H1 (cell line): ENCODE results near the gene RBM18. TPM values are rescaled to one million over a fixed set of nuclear protein-coding genes. Genes with fewer than 3 reads are reported as not detected.

Experiments
- CTCF ChIA-PET: fragments of 300-600 bp; sonication (Branson Sonifier 250); formaldehyde crosslinking; loops from one replicate; lab custom pipeline; 2021; ENCODE audit not compliant: partially characterized antibody; lab: Charles Lee
- POLR2A ChIA-PET: fragments of 300-600 bp; sonication (Branson Sonifier 250); formaldehyde crosslinking; loops from one replicate; lab custom pipeline; 2021; ENCODE audit warnings: inconsistent platforms; ENCODE audit not compliant: partially characterized antibody; lab: Charles Lee
- DNase-seq, 2 experiments: peaks; one replicate each; pipeline versions ENCODE4 v3.0.0 to v3.0.0-alpha.2; 2010 to 2022; ENCODE audit warnings: low spot score in 2 of 2, low read depth in 1 of 2, mixed read lengths in 1 of 2
- FAIRE-seq: peaks from 2 replicates; lab custom pipeline; 2011; peaks lifted over from hg19 to GRCh38; lab: Jason Lieb, UNC
- H2AFZ ChIP-seq: 2 replicates; pipeline ENCODE4 v1.8.1; 2012; ENCODE audit warnings: low read length, inconsistent platforms
- H2AK5ac ChIP-seq: 2 replicates; pipeline ENCODE4 v1.6.1; 2013; ENCODE audit warnings: low read depth, low read length
- H2BK120ac ChIP-seq: replicated peaks from 2 replicates; pipeline ENCODE3; 2013; ENCODE audit warnings: low read depth, low read length, inconsistent platforms
- H2BK12ac ChIP-seq: 2 replicates; pipeline ENCODE4 v1.6.1; 2013; ENCODE audit warnings: low read depth, low read length
- H2BK15ac ChIP-seq: 2 replicates; pipeline ENCODE4 v1.6.1; 2013; ENCODE audit warnings: low read length
- H2BK20ac ChIP-seq: 2 replicates; pipeline ENCODE4 v1.6.1; 2013; ENCODE audit warnings: low read length
- H2BK5ac ChIP-seq: 2 replicates; pipeline ENCODE4 v1.6.1; 2013; ENCODE audit warnings: low read depth, low read length
- H3K14ac ChIP-seq: 2 replicates; pipeline ENCODE4 v1.6.1; 2013; ENCODE audit warnings: inconsistent platforms; ENCODE audit not compliant: insufficient read length
- H3K18ac ChIP-seq: 2 replicates; pipeline ENCODE4 v1.6.1; 2013; ENCODE audit warnings: low read length; ENCODE audit errors: extremely low read depth
- H3K23ac ChIP-seq: 2 replicates; pipeline ENCODE4 v1.6.1; 2013; ENCODE audit warnings: inconsistent platforms; ENCODE audit not compliant: insufficient read length
- H3K23me2 ChIP-seq: 2 replicates; pipeline ENCODE4 v1.6.1; 2013; ENCODE audit warnings: low read depth, low read length
- H3K27ac ChIP-seq: 2 replicates; pipeline ENCODE4 v1.6.1; 2011; ENCODE audit warnings: low read depth, low read length, inconsistent platforms
- H3K27me3 ChIP-seq, 4 experiments: replicated peaks in 1 of 4; 1 replicate in 1 of 4; 2 replicates in 3 of 4; pipeline versions ENCODE4 v1.6.1 to v1.8.1; 2011 to 2013; ENCODE audit warnings: low read length in 3 of 4, mild to moderate bottlenecking in 3 of 4, inconsistent platforms in 2 of 4, mixed read lengths in 2 of 4, moderate library complexity in 1 of 4; ENCODE audit not compliant: control insufficient read depth in 3 of 4, insufficient read depth in 3 of 4; ENCODE audit errors: extremely low read depth in 1 of 4
- H3K36me3 ChIP-seq, 4 experiments: 2 replicates each; pipeline versions ENCODE4 v1.6.1 to v1.8.1; 2011 to 2013; ENCODE audit warnings: mild to moderate bottlenecking in 4 of 4, low read length in 3 of 4, moderate library complexity in 2 of 4, control low read depth in 1 of 4, inconsistent platforms in 1 of 4; ENCODE audit not compliant: insufficient read depth in 4 of 4, control insufficient read depth in 2 of 4
- H3K4ac ChIP-seq: replicated peaks from 2 replicates; pipeline ENCODE3; 2013; ENCODE audit warnings: low read length, low read depth, mixed read lengths, inconsistent platforms; ENCODE audit not compliant: insufficient read length
- H3K4me1 ChIP-seq, 4 experiments: replicated peaks in 1 of 4; 1 replicate in 1 of 4; 2 replicates in 3 of 4; pipeline versions ENCODE4 v1.6.1 to v1.8.1; 2011 to 2013; ENCODE audit warnings: low read length in 3 of 4, inconsistent platforms in 2 of 4, mixed read lengths in 1 of 4; ENCODE audit not compliant: insufficient read depth in 4 of 4, control insufficient read depth in 3 of 4
- H3K4me2 ChIP-seq, 2 experiments: 2 replicates each; pipeline versions ENCODE4 v1.6.1 to v1.8.1; 2011 to 2013; ENCODE audit warnings: low read depth in 2 of 2, low read length in 2 of 2, control low read depth in 1 of 2, inconsistent platforms in 1 of 2, mild to moderate bottlenecking in 1 of 2; ENCODE audit not compliant: insufficient read depth in 1 of 2
- H3K4me3 ChIP-seq, 4 experiments: fragments of 200-600, 300-600 bp in 1 of 4; sonication (generic), shearing (Covaris generic), sonication (Bioruptor Twin) in 1 of 4; 2 replicates each; pipeline versions ENCODE4 v1.5.1 to v1.8.1; 2011 to 2016; ENCODE audit warnings: low read length in 4 of 4, low read depth in 3 of 4, control low read depth in 2 of 4, inconsistent platforms in 2 of 4, mild to moderate bottlenecking in 2 of 4, mixed read lengths in 1 of 4, moderate library complexity in 1 of 4; ENCODE audit not compliant: insufficient read depth in 2 of 4; ENCODE audit errors: extremely low read depth in 1 of 4
- H3K56ac ChIP-seq: replicated peaks from 2 replicates; pipeline ENCODE3; 2013; ENCODE audit warnings: low read depth, mild to moderate bottlenecking, mixed read lengths, low read length, inconsistent platforms; ENCODE audit not compliant: insufficient read length
- H3K79me1 ChIP-seq: 2 replicates; pipeline ENCODE4 v1.6.1; 2013; ENCODE audit warnings: low read depth, low read length, control low read depth
- H3K79me2 ChIP-seq, 2 experiments: 2 replicates each; pipeline versions ENCODE4 v1.6.1 to v1.8.1; 2012 to 2013; ENCODE audit warnings: low read length in 2 of 2, mild to moderate bottlenecking in 2 of 2, inconsistent platforms in 1 of 2; ENCODE audit not compliant: insufficient read depth in 2 of 2, control insufficient read depth in 1 of 2
- H3K9ac ChIP-seq, 4 experiments: replicated peaks in 1 of 4; 1 replicate in 1 of 4; 2 replicates in 3 of 4; pipeline versions ENCODE4 v1.6.1 to v1.8.1; 2011 to 2013; ENCODE audit warnings: low read depth in 3 of 4, low read length in 3 of 4, control low read depth in 2 of 4, mild to moderate bottlenecking in 2 of 4, moderate library complexity in 2 of 4, inconsistent platforms in 1 of 4; ENCODE audit errors: extremely low read depth in 1 of 4
- H3K9me3 ChIP-seq, 2 experiments: 2 replicates each; pipeline versions ENCODE4 v1.6.1 to v1.8.1; 2012 to 2013; ENCODE audit warnings: mild to moderate bottlenecking in 2 of 2, moderate library complexity in 2 of 2, control low read depth in 1 of 2, inconsistent platforms in 1 of 2, low read depth in 1 of 2, low read length in 1 of 2, mixed read lengths in 1 of 2; ENCODE audit not compliant: insufficient read depth in 2 of 2
- H4K20me1 ChIP-seq, 2 experiments: replicated peaks in 1 of 2; 2 replicates each; pipeline versions ENCODE3 to v1.8.1; 2011 to 2013; ENCODE audit warnings: inconsistent platforms in 2 of 2, low read length in 2 of 2, mild to moderate bottlenecking in 1 of 2; ENCODE audit not compliant: insufficient read depth in 2 of 2, control insufficient read depth in 1 of 2
- H4K5ac ChIP-seq: 2 replicates; pipeline ENCODE4 v1.6.1; 2013; ENCODE audit warnings: low read length, low read depth, mixed read lengths, inconsistent platforms; ENCODE audit not compliant: insufficient read length
- H4K8ac ChIP-seq: 2 replicates; pipeline ENCODE4 v1.8.0; 2013; ENCODE audit warnings: mild to moderate bottlenecking, moderate library complexity, low read length, inconsistent platforms; ENCODE audit not compliant: insufficient read depth; ENCODE audit errors: extremely low read depth
- H4K91ac ChIP-seq: replicated peaks from 2 replicates; pipeline ENCODE3; 2013; ENCODE audit warnings: low read length, mixed read lengths, inconsistent platforms; ENCODE audit not compliant: insufficient read length
- EGR1 ChIP-seq: IDR thresholded peaks from 2 replicates; pipeline ENCODE4 v1.6.1; 2011; ENCODE audit warnings: low read depth, low read length, borderline replicate concordance
- GABPA ChIP-seq: IDR thresholded peaks from 2 replicates; pipeline ENCODE4 v1.6.1; 2011; ENCODE audit warnings: mild to moderate bottlenecking, low read length, moderate library complexity, borderline replicate concordance; ENCODE audit not compliant: insufficient read depth
- RBBP5 ChIP-seq: IDR thresholded peaks from 2 replicates; pipeline ENCODE4 v1.7.1; 2012; ENCODE audit warnings: low read depth, mild to moderate bottlenecking, inconsistent platforms, low read length, moderate library complexity, borderline replicate concordance
- SP1 ChIP-seq: IDR thresholded peaks from 2 replicates; pipeline ENCODE4 v1.6.1; 2011; ENCODE audit warnings: low read depth, low read length
- SP2 ChIP-seq: IDR thresholded peaks from 2 replicates; pipeline ENCODE4 v1.6.1; 2012; ENCODE audit warnings: mild to moderate bottlenecking, low read length, inconsistent platforms
- WGBS, 2 experiments: shearing (Covaris generic) in 1 of 2; methylation state at CpG; one replicate each; pipeline versions ENCODE4 v1.1.6 to v1.1.7; 2013 to 2015; ENCODE audit warnings: low lambda C conversion rate in 2 of 2, mixed read lengths in 2 of 2, inconsistent platforms in 1 of 2, low coverage in 1 of 2, missing lambda C conversion rate in 1 of 2; ENCODE audit not compliant: insufficient replicate concordance in 2 of 2, insufficient coverage in 1 of 2, insufficient read length in 1 of 2; ENCODE audit errors: extremely low coverage in 1 of 2, missing lambda C conversion rate in 1 of 2; 5-methylcytosine and 5-hydroxymethylcytosine counted together
- polyA plus RNA-seq, 7 experiments: library from polyadenylated mRNA; depleted of rRNA in 3 of 7; stranded (reverse) in 5 of 7; unstranded in 2 of 7; fragments of >200 nt in 5 of 7; fragments of 200-250 nt in 2 of 7; gene quantifications; 1 replicate in 5 of 7; 2 replicates in 1 of 7; 4 replicates in 1 of 7; pipeline versions ENCODE4 v1.2.1 to v1.2.3, GENCODE V29; 2011 to 2013; ENCODE audit warnings: missing spikeins in 2 of 7, mixed read lengths in 2 of 7
- total RNA-seq: library from RNA; stranded (reverse); fragmentation: NEBNext Ultra II Directional; extraction: Animal tissue kit (Norgen Biotek cat#: 25700); gene quantifications from 2 replicates; pipeline ENCODE4 v1.2.1, GENCODE V29; 2021
- TF ChIP-seq, protein P1 (sequence below), 3 experiments: IDR thresholded peaks; 1 replicate in 2 of 3; 2 replicates in 1 of 3; pipeline versions ENCODE4 v1.5.1 to v1.6.1; 2011; ENCODE audit warnings: low read length in 3 of 3, mild to moderate bottlenecking in 3 of 3, inconsistent platforms in 2 of 3, low read depth in 1 of 3, moderate library complexity in 1 of 3; ENCODE audit not compliant: insufficient read depth in 1 of 3; ENCODE audit errors: control extremely low read depth in 1 of 3

The RBM18 gene
- total and polyA plus RNA-seq, 2 of the 8 experiments (the other 6 are each of a cell fraction or from before 2014, with no cell fraction given): 5.9 to 14.3 TPM

DNA sequence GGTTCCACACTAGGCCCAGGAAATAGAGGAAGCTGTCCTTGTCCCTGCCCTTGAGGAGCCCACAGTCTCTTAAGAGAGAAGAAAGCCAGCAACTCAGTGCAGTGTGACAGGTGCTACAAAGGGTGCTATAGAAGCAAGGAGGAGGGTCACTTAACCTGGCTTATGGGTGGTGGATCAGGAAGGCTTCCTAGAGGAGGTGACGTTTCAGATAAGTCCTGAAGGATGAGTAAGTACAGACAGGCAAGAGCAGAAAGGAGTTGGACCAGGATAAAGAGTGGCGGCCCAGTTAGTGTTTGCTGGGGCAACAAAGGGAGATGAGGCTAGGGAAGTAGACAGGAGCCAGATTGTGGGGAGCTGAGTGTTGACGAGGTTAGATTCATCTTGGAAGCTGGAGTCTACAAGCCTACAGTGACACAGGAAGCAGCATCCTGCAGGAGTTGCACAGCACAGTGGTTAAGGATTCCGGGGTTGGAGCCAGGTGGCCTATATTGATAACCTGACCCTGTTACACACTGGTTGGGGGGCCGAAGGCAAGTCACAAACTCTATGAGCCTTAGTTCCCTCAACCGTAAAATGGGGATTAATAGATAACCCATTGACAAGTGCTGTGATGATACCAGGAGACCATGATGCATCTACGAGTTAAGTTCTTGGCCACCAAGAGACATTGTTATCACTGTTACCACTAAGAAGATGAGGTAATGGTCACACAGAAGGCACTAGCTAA is 30.5 kb downstream of the RBM18 start:
- Histone ChIP-seq H4K91ac (no peak overlapping the region), H3K27me3 (peaks cover 13 to 32% (median 23%) of the 10 kb centered on the region in 4 experiments), H3K4me1 (peaks cover 0 to 2% (median 0%) of the 10 kb centered on the region in 4 experiments; a peak in 1 of 7 replicates), H4K20me1 (peaks cover 0 to 6% of the 10 kb centered on the region in 2 experiments), H3K56ac (no peak overlapping the region), H3K9me3 (no peaks in the 10 kb centered on the region), H3K36me3 (no peaks in the 10 kb centered on the region), H2BK5ac (no peak overlapping the region), H4K8ac (no peak overlapping the region), H3K4me2 (no peak overlapping the region), H2BK12ac (no peak overlapping the region), H2AFZ (no peak overlapping the region), H3K9ac (no peak overlapping the region), H3K27ac (no peak overlapping the region), H3K79me2 (no peaks in the 10 kb centered on the region), H3K14ac (no peak overlapping the region), H2BK120ac (no peak overlapping the region), H3K18ac (no peak overlapping the region), H3K4ac (no peak overlapping the region), H2BK15ac (no peak overlapping the region), H2AK5ac (no peak overlapping the region), H3K79me1 (no peaks in the 10 kb centered on the region), H3K23ac (no peak overlapping the region), H4K5ac (no peak overlapping the region), H3K23me2 (no peaks in the 10 kb centered on the region), H2BK20ac (no peak overlapping the region), H3K4me3 (no peak overlapping the region)
- TF ChIP-seq, protein P1, sequence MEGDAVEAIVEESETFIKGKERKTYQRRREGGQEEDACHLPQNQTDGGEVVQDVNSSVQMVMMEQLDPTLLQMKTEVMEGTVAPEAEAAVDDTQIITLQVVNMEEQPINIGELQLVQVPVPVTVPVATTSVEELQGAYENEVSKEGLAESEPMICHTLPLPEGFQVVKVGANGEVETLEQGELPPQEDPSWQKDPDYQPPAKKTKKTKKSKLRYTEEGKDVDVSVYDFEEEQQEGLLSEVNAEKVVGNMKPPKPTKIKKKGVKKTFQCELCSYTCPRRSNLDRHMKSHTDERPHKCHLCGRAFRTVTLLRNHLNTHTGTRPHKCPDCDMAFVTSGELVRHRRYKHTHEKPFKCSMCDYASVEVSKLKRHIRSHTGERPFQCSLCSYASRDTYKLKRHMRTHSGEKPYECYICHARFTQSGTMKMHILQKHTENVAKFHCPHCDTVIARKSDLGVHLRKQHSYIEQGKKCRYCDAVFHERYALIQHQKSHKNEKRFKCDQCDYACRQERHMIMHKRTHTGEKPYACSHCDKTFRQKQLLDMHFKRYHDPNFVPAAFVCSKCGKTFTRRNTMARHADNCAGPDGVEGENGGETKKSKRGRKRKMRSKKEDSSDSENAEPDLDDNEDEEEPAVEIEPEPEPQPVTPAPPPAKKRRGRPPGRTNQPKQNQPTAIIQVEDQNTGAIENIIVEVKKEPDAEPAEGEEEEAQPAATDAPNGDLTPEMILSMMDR (IDR thresholded peaks at IDR 0.05; ENCODE audit: control extremely low read depth in 1 of 3, insufficient read depth in 1 of 3, low read depth in 1 of 3, low read length in 3 of 3): no peak
- TF ChIP-seq EGR1: no peak
- TF ChIP-seq SP2: no peak
- TF ChIP-seq SP1: no peak
- no peak for TF ChIP-seq RBBP5
- no peak for TF ChIP-seq GABPA
- no peak for DNase-seq
- FAIRE-seq: no peak
- WGBS, 2 experiments: 85% methylated on average over 7 of the region's 7 CpGs; no CpG with 5 or more reads in 1 of the 2 experiments
- CTCF ChIA-PET: interaction anchor here (0.8 to 1.8 kb wide), 6 partner anchors 11 to 129 kb away, joined by 3 to 5 read pairs (median 3); no protein-coding TSS in a partner anchor
- POLR2A ChIA-PET: no interaction called here
